Measurements from ENCODE around the gene GLO1.

The GLO1 gene

DNA sequence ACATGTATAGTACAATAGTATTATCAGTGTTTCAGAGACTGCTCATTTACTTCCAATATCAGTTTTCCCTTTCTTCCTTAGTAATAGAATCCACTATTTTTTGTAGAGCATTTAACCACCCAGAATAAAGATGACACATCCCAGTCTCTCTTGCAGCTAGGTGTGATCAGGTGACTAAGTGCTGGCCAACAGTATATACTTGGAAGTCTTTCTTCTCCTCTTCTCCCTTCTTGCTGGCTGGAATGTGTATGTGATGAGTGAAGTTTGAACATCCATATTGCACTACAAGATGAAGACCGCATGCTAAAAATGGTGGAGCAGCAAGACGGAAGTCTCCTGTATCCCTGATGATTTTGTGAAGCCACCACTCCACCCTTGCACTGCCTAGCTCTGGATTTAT lies 48.7 kb downstream of the GLO1 start:
- no peaks in the 10 kb centered on the region for H3K27me3 ChIP-seq (ENCODE audit: insufficient read depth, poor library complexity, severe bottlenecking)
- no peak for TF ChIP-seq SPI1 (IDR thresholded peaks at IDR 0.05; ENCODE audit: borderline replicate concordance, low read depth)
- TF ChIP-seq CTCF (IDR thresholded peaks at IDR 0.05; ENCODE audit: insufficient read depth, low read length), result no peak
- no peak for TF ChIP-seq POLR2AphosphoS5 (IDR thresholded peaks at IDR 0.05; ENCODE audit: low read depth)
- TF ChIP-seq GABPA (IDR thresholded peaks at IDR 0.05; ENCODE audit: low read depth), result no peak
- TF ChIP-seq, protein P1, sequence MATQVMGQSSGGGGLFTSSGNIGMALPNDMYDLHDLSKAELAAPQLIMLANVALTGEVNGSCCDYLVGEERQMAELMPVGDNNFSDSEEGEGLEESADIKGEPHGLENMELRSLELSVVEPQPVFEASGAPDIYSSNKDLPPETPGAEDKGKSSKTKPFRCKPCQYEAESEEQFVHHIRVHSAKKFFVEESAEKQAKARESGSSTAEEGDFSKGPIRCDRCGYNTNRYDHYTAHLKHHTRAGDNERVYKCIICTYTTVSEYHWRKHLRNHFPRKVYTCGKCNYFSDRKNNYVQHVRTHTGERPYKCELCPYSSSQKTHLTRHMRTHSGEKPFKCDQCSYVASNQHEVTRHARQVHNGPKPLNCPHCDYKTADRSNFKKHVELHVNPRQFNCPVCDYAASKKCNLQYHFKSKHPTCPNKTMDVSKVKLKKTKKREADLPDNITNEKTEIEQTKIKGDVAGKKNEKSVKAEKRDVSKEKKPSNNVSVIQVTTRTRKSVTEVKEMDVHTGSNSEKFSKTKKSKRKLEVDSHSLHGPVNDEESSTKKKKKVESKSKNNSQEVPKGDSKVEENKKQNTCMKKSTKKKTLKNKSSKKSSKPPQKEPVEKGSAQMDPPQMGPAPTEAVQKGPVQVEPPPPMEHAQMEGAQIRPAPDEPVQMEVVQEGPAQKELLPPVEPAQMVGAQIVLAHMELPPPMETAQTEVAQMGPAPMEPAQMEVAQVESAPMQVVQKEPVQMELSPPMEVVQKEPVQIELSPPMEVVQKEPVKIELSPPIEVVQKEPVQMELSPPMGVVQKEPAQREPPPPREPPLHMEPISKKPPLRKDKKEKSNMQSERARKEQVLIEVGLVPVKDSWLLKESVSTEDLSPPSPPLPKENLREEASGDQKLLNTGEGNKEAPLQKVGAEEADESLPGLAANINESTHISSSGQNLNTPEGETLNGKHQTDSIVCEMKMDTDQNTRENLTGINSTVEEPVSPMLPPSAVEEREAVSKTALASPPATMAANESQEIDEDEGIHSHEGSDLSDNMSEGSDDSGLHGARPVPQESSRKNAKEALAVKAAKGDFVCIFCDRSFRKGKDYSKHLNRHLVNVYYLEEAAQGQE (IDR thresholded peaks at IDR 0.05; ENCODE audit: insufficient replicate concordance, low read depth), result no peak
- DNase-seq (ENCODE audit: low read depth in 1 of 2, low spot score in 1 of 2), result no peak
- H3K27ac ChIP-seq (replicated peaks), result no peak overlapping the region
- H3K4me3 ChIP-seq (replicated peaks; ENCODE audit: insufficient read depth, low read length), result no peak overlapping the region

DNA sequence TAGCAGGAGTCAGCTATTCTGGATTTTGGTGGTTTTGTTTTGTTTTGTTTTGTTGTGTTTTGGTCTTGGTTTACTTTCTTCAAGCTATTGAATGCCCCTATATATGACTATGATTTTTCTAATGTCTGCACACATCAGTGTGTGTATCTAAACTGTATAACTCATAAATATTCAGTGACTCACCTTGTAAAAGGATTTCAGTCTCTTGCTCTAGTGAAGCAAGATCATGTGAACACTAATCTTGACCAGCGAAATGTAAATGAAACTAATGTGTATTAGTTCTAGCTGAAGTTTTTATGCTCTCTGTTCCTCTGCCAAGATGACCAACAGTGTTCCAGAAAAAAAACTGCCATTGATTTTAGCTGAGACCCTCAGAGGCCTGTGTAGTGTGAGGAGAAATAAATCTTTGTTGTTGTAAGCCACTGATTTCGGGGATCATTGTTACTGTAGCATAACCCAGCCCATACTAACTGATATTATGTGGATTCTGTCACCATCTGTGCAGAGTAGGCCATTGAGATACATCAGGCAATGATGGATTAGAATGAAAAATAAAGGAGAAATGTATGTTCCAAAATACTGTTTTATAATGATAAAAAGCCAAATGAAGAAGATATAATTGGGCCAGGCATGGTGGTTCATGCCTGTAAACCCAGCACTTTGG lies 51.7 kb downstream of the GLO1 start:
- no peak overlapping the region for H3K27ac ChIP-seq (replicated peaks)
- TF ChIP-seq POLR2AphosphoS5 (IDR thresholded peaks at IDR 0.05; ENCODE audit: low read depth) (no peak), GABPA (IDR thresholded peaks at IDR 0.05; ENCODE audit: low read depth) (no peak), SPI1 (IDR thresholded peaks at IDR 0.05; ENCODE audit: borderline replicate concordance, low read depth) (no peak)
- DNase-seq (ENCODE audit: low read depth in 1 of 2, low spot score in 1 of 2), result no peak
- no peak overlapping the region for H3K4me3 ChIP-seq (replicated peaks; ENCODE audit: insufficient read depth, low read length)
- no peaks in the 10 kb centered on the region for H3K27me3 ChIP-seq (ENCODE audit: insufficient read depth, poor library complexity, severe bottlenecking)

GRCh38 chr6:38650207-38650752 lies 52.7 kb downstream of the GLO1 start:
- TF ChIP-seq, protein P1 (IDR thresholded peaks at IDR 0.05; ENCODE audit: insufficient replicate concordance, low read depth), result no peak
- TF ChIP-seq GABPA (IDR thresholded peaks at IDR 0.05; ENCODE audit: low read depth), result no peak
- TF ChIP-seq POLR2AphosphoS5 (IDR thresholded peaks at IDR 0.05; ENCODE audit: low read depth), result no peak
- no peak for TF ChIP-seq CTCF (IDR thresholded peaks at IDR 0.05; ENCODE audit: insufficient read depth, low read length)
- TF ChIP-seq SPI1 (IDR thresholded peaks at IDR 0.05; ENCODE audit: borderline replicate concordance, low read depth), result no peak
- H3K4me3 ChIP-seq (replicated peaks; ENCODE audit: insufficient read depth, low read length), result no peak overlapping the region
- H3K27me3 ChIP-seq (ENCODE audit: insufficient read depth, poor library complexity, severe bottlenecking), result no peaks in the 10 kb centered on the region
- no peak for DNase-seq (ENCODE audit: low read depth in 1 of 2, low spot score in 1 of 2)
- no peak overlapping the region for H3K27ac ChIP-seq (replicated peaks)

DNA sequence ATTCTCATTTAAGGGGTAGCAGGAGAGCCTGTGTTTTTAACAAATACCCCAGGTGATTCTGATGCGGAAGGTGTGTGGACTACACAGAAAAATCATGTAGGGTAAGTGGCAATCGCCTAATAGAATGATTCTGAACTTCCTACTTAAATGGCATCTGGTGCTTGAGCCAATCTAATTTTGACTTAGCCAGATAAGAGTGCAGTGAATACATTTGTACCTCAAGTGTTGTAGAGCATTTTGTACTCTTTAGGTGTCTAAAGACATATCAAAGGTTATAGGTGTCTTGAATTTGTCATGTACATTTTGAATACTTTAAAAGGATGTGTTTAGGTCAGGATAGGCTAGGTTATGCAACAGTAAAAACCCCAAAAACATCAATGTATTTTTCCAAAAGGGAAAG lies 53.2 kb downstream of the GLO1 start:
- H3K4me3 ChIP-seq (replicated peaks; ENCODE audit: insufficient read depth, low read length), result no peak overlapping the region
- DNase-seq (ENCODE audit: low read depth in 1 of 2, low spot score in 1 of 2), result no peak
- H3K27ac ChIP-seq (replicated peaks), result no peak overlapping the region
- TF ChIP-seq CTCF (IDR thresholded peaks at IDR 0.05; ENCODE audit: insufficient read depth, low read length) (no peak), POLR2AphosphoS5 (IDR thresholded peaks at IDR 0.05; ENCODE audit: low read depth) (no peak), SPI1 (IDR thresholded peaks at IDR 0.05; ENCODE audit: borderline replicate concordance, low read depth) (no peak), GABPA (IDR thresholded peaks at IDR 0.05; ENCODE audit: low read depth) (no peak)
- TF ChIP-seq, protein P1 (IDR thresholded peaks at IDR 0.05; ENCODE audit: insufficient replicate concordance, low read depth), result no peak
- no peaks in the 10 kb centered on the region for H3K27me3 ChIP-seq (ENCODE audit: insufficient read depth, poor library complexity, severe bottlenecking)
